ENCODE measurements around the gene NHLH1. TPM values are rescaled to one million over a fixed set of nuclear protein-coding genes. Genes with fewer than 3 reads are reported as not detected.
A peak's percentile ranks its signal among the peaks of the same experiment; 100 is the strongest.

Gene NHLH1
- total and polyA plus RNA-seq, 5 donors = 0.05 to 0.09 TPM; not detected in 3

GRCh38 chr1:160342953-160343869, 23.7 kb upstream of the NHLH1 start, which contains the start of the genes COPA and NCSTN:
TSS of gene COPA (minus strand) at chr1:160343250. CDS start at chr1:160343170, 80 bp downstream.
TSS of gene NCSTN (plus strand) at chr1:160343383. CDS start at chr1:160343397, 14 bp downstream.
- intact Hi-C loops (cut with DNase I) = no loop called here
- DNase-seq (peak; percentile 95 to 98 (median 96)), ATAC-seq (peak; percentile 98)
- H3K27ac ChIP-seq (ENCODE audit: low read length) = peak within 1 kb of the TSS; percentile 98
- peak within 1 kb of the TSS; percentile 96 for H3K4me3 ChIP-seq (ENCODE audit: low read length)
- no peaks in the 10 kb centered on the region for H3K4me1 ChIP-seq (ENCODE audit: control insufficient read depth, insufficient read depth, low read length)
- H3K9me3 ChIP-seq (ENCODE audit: control insufficient read depth, low read length) = no peaks in the 10 kb centered on the region
- under 1% methylated on average over 58 of the region's 58 CpGs for WGBS
- no peaks in the 10 kb centered on the region for H3K27me3 ChIP-seq (ENCODE audit: control insufficient read depth, insufficient read depth)

- peak overlapping the region; percentile 96 for H3K4me3 ChIP-seq (ENCODE audit: low read length)
- no peaks in the 10 kb centered on the region for H3K4me1 ChIP-seq (ENCODE audit: control insufficient read depth, insufficient read depth, low read length)
- no peak overlapping the region for H3K27ac ChIP-seq (ENCODE audit: low read length)
- DNase-seq (no peak), ATAC-seq (no peak)
- no peaks in the 10 kb centered on the region for H3K9me3 ChIP-seq (ENCODE audit: control insufficient read depth, low read length)
- WGBS = 80% methylated on average over 3 of the region's 3 CpGs
- no peaks in the 10 kb centered on the region for H3K27me3 ChIP-seq (ENCODE audit: control insufficient read depth, insufficient read depth)
- intact Hi-C loops (cut with DNase I) = no loop called here
Observed at GRCh38 chr1:160344241-160344640, 22.6 kb upstream of the NHLH1 start.

GRCh38 chr1:160344936-160345335, 21.9 kb upstream of the NHLH1 start:
- ATAC-seq (no peak), DNase-seq (no peak)
- no peak overlapping the region for H3K4me3 ChIP-seq (ENCODE audit: low read length)
- no peak overlapping the region for H3K27ac ChIP-seq (ENCODE audit: low read length)
- no peaks in the 10 kb centered on the region for H3K4me1 ChIP-seq (ENCODE audit: control insufficient read depth, insufficient read depth, low read length)
- no peaks in the 10 kb centered on the region for H3K9me3 ChIP-seq (ENCODE audit: control insufficient read depth, low read length)
- H3K27me3 ChIP-seq (ENCODE audit: control insufficient read depth, insufficient read depth) = no peaks in the 10 kb centered on the region
- WGBS = 92% methylated on average over 6 of the region's 6 CpGs
- intact Hi-C loops (cut with DNase I) = no loop called here

- ATAC-seq (no peak), DNase-seq (no peak)
- intact Hi-C loops (cut with DNase I) = no loop called here
- Histone ChIP-seq H3K27ac (ENCODE audit: low read length) (no peak overlapping the region), H3K4me3 (ENCODE audit: low read length) (no peak overlapping the region), H3K27me3 (ENCODE audit: control insufficient read depth, insufficient read depth) (no peaks in the 10 kb centered on the region), H3K4me1 (ENCODE audit: control insufficient read depth, insufficient read depth, low read length) (no peaks in the 10 kb centered on the region), H3K9me3 (ENCODE audit: control insufficient read depth, low read length) (no peaks in the 10 kb centered on the region)
- 83% methylated on average over 10 of the region's 10 CpGs for WGBS
Observed at GRCh38 chr1:160346463-160346862, 20.4 kb upstream of the NHLH1 start.

- Histone ChIP-seq H3K4me3 (ENCODE audit: low read length) (no peak overlapping the region), H3K9me3 (ENCODE audit: control insufficient read depth, low read length) (no peaks in the 10 kb centered on the region), H3K27ac (ENCODE audit: low read length) (no peak overlapping the region), H3K4me1 (ENCODE audit: control insufficient read depth, insufficient read depth, low read length) (no peaks in the 10 kb centered on the region), H3K27me3 (ENCODE audit: control insufficient read depth, insufficient read depth) (no peaks in the 10 kb centered on the region)
- no peak for DNase-seq
- ATAC-seq = no peak
- WGBS = 69% methylated on average over 4 of the region's 4 CpGs
- intact Hi-C loops (cut with DNase I) = no loop called here
Observed at GRCh38 chr1:160346958-160347357, 19.9 kb upstream of the NHLH1 start.

- intact Hi-C loops (cut with DNase I) = no loop called here
- H3K4me3 ChIP-seq (ENCODE audit: low read length) = no peak overlapping the region
- WGBS = 64% methylated on average over 4 of the region's 4 CpGs
Observed at GRCh38 chr1:160351629-160352028, 15.2 kb upstream of the NHLH1 start.

GRCh38 chr1:160352555-160352954, 14.3 kb upstream of the NHLH1 start:
- no peak for DNase-seq
- no peaks in the 10 kb centered on the region for H3K27me3 ChIP-seq (ENCODE audit: control insufficient read depth, insufficient read depth)
- intact Hi-C loops (cut with DNase I) = no loop called here
- no peak overlapping the region for H3K4me3 ChIP-seq (ENCODE audit: low read length)
- no peak overlapping the region for H3K27ac ChIP-seq (ENCODE audit: low read length)
- 90% methylated on average over 8 of the region's 8 CpGs for WGBS
- H3K9me3 ChIP-seq (ENCODE audit: control insufficient read depth, low read length) = no peaks in the 10 kb centered on the region
- no peak for ATAC-seq
- no peaks in the 10 kb centered on the region for H3K4me1 ChIP-seq (ENCODE audit: control insufficient read depth, insufficient read depth, low read length)

More at GRCh38 chr1:160351629-160352028, 15.2 kb upstream of the NHLH1 start:
- DNase-seq = peak in 1 of 3 donors; percentile 65
- Histone ChIP-seq H3K27ac (ENCODE audit: low read length) (peak overlapping the region; percentile 89), H3K9me3 (ENCODE audit: control insufficient read depth, low read length) (no peaks in the 10 kb centered on the region), H3K4me1 (ENCODE audit: control insufficient read depth, insufficient read depth, low read length) (no peaks in the 10 kb centered on the region), H3K27me3 (ENCODE audit: control insufficient read depth, insufficient read depth) (no peaks in the 10 kb centered on the region)
- peak; percentile 58 to 67 for ATAC-seq

GRCh38 chr1:160353223-160353622, 13.6 kb upstream of the NHLH1 start:
- no peaks in the 10 kb centered on the region for H3K27me3 ChIP-seq (ENCODE audit: control insufficient read depth, insufficient read depth)
- intact Hi-C loops (cut with DNase I) = no loop called here
- no peaks in the 10 kb centered on the region for H3K4me1 ChIP-seq (ENCODE audit: control insufficient read depth, insufficient read depth, low read length)
- 96% methylated on average over 2 of the region's 2 CpGs for WGBS
- H3K27ac ChIP-seq (ENCODE audit: low read length) = no peak overlapping the region
- ATAC-seq (no peak), DNase-seq (no peak)
- no peaks in the 10 kb centered on the region for H3K9me3 ChIP-seq (ENCODE audit: control insufficient read depth, low read length)
- no peak overlapping the region for H3K4me3 ChIP-seq (ENCODE audit: low read length)

GRCh38 chr1:160354388-160354985, 12.4 kb upstream of the NHLH1 start:
- 77% methylated on average over 5 of the region's 5 CpGs for WGBS

GRCh38 chr1:160357286-160358002, 9.4 kb upstream of the NHLH1 start:
- Histone ChIP-seq H3K9me3 (ENCODE audit: control insufficient read depth, low read length) (no peaks in the 10 kb centered on the region), H3K4me3 (ENCODE audit: low read length) (no peak overlapping the region), H3K4me1 (ENCODE audit: control insufficient read depth, insufficient read depth, low read length) (no peaks in the 10 kb centered on the region), H3K27ac (ENCODE audit: low read length) (no peak overlapping the region), H3K27me3 (ENCODE audit: control insufficient read depth, insufficient read depth) (no peaks in the 10 kb centered on the region)
- 84% methylated on average over 7 of the region's 7 CpGs for WGBS
- DNase-seq (no peak), ATAC-seq (no peak)
- intact Hi-C loops (cut with DNase I) = no loop called here

More at GRCh38 chr1:160354388-160354985, 12.4 kb upstream of the NHLH1 start:
- H3K27ac ChIP-seq (ENCODE audit: low read length) = no peak overlapping the region
- intact Hi-C loops (cut with DNase I) = no loop called here
- no peak for ATAC-seq
- H3K4me1 ChIP-seq (ENCODE audit: control insufficient read depth, insufficient read depth, low read length) = no peaks in the 10 kb centered on the region
- no peaks in the 10 kb centered on the region for H3K27me3 ChIP-seq (ENCODE audit: control insufficient read depth, insufficient read depth)
- no peaks in the 10 kb centered on the region for H3K9me3 ChIP-seq (ENCODE audit: control insufficient read depth, low read length)
- no peak for DNase-seq
- H3K4me3 ChIP-seq (ENCODE audit: low read length) = no peak overlapping the region

GRCh38 chr1:160358073-160358472, 8.8 kb upstream of the NHLH1 start:
- Histone ChIP-seq H3K4me1 (ENCODE audit: control insufficient read depth, insufficient read depth, low read length) (no peaks in the 10 kb centered on the region), H3K4me3 (ENCODE audit: low read length) (no peak overlapping the region), H3K9me3 (ENCODE audit: control insufficient read depth, low read length) (no peaks in the 10 kb centered on the region), H3K27me3 (ENCODE audit: control insufficient read depth, insufficient read depth) (no peaks in the 10 kb centered on the region), H3K27ac (ENCODE audit: low read length) (no peak overlapping the region)
- intact Hi-C loops (cut with DNase I) = no loop called here
- 74% methylated on average over 4 of the region's 4 CpGs for whole genome bisulfite sequencing
- DNase-seq (no peak), ATAC-seq (no peak)

Measured in right cardiac atrium (tissue), 5 donors.